A549 (cell line): ENCODE results near the gene MSX2.

Source experiments
- CEBPB ChIP-seq, 2 experiments: fragments of >200 bp in 1 of 2; sonication (Bioruptor Twin) in 1 of 2; formaldehyde crosslinking in 1 of 2; IDR thresholded peaks; 2 replicates each; pipeline ENCODE4 v1.6.1; 2012 to 2016
- CTCF ChIP-seq: fragments of >200 bp; sonication (Bioruptor Twin); formaldehyde crosslinking; IDR thresholded peaks from 3 replicates; pipeline ENCODE4 v1.5.1; 2016
- EP300 ChIP-seq, 2 experiments: fragments of >200 bp; sonication (Bioruptor Twin); formaldehyde crosslinking; IDR thresholded peaks; 2 replicates in 1 of 2; 3 replicates in 1 of 2; pipeline ENCODE4 v1.6.1; 2016 to 2017
- ESRRA ChIP-seq: fragments of 150-350 bp; IDR thresholded peaks from 2 replicates; pipeline ENCODE4 v1.6.1; 2014; ENCODE audit warnings: mild to moderate bottlenecking, low read length, borderline replicate concordance
- POLR2A ChIP-seq: IDR thresholded peaks from 2 replicates; pipeline ENCODE4 v1.6.1; 2012; ENCODE audit warnings: mild to moderate bottlenecking, low read length
- SREBF2 ChIP-seq: fragments of 450-650 bp; IDR thresholded peaks from 2 replicates; pipeline ENCODE4 v1.6.1; 2014; ENCODE audit warnings: mild to moderate bottlenecking, moderate library complexity
- TF ChIP-seq, protein P1 (sequence below): fragments of 450-650 bp; IDR thresholded peaks from 2 replicates; pipeline ENCODE4 v1.6.1; 2014; ENCODE audit warnings: antibody characterized with exemption

DNA sequence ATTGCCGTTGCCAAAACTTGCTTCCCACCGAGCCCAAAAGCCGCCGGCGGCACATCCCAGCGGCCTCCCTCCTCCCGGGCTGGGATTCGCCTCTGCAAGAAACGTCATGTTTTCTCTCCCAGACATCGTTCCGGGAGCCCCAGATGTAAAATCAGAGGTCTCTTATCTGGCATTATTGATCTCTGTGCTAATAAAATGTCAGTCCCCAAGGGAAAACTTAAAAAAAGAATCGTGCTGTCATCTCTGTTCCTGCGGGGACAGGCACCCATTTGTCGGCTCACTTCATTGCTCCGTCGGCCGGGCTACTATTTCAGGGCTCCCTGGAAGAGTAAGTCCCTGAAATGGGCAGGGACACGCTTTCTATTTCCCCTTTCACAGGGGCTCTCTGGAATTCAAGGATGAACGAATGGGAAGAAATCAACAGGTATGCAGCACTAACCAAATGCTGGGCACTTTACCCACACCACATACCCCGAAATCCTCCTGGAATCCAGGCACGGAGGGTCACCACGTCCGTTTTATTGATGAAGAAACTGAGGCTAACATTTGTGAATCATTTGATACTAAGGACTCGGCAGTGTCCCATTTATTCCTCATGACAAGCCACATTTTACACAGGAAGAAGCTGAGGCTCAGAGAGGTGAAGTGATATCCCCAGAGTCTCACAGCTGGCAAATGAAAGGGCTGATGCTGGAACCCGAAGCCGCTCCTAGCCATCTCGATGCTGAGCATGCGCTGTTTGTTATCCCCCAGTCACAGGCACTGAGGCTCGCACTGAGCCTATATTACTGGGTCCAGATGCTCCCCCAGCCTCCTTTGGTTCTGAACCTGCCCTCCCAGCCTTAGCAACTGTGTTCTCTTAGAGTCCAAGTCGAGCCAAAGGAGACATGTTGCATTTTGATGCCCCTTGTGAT, 35.7 kb upstream of the MSX2 start:
- TF ChIP-seq SREBF2 (no peak), CTCF (no peak), ESRRA (no peak), CEBPB (IDR thresholded peaks at IDR 0.05) (no peak), POLR2A (no peak), EP300 (IDR thresholded peaks at IDR 0.05) (no peak)
- TF ChIP-seq, protein P1, sequence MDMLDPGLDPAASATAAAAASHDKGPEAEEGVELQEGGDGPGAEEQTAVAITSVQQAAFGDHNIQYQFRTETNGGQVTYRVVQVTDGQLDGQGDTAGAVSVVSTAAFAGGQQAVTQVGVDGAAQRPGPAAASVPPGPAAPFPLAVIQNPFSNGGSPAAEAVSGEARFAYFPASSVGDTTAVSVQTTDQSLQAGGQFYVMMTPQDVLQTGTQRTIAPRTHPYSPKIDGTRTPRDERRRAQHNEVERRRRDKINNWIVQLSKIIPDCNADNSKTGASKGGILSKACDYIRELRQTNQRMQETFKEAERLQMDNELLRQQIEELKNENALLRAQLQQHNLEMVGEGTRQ, result no peak
